Endothelial cell of umbilical vein (primary cell): ENCODE data around the gene EMP3. TPM values are rescaled to one million over a fixed set of nuclear protein-coding genes. Genes with fewer than 3 reads are reported as not detected.

Experiments used
- BruUV-seq: library from RNA; stranded (reverse); fragments of 400-500 nt; replicated peaks from 2 replicates; lab custom pipeline; 2021; lab: Mats Ljungman, UMichigan
- CTCF ChIA-PET: fragments of 300-600, 350-600 bp; sonication (Branson Sonifier 250); formaldehyde crosslinking; loops from one replicate; lab custom pipeline; 2021; ENCODE audit warnings: antibody characterized with exemption, inconsistent platforms; lab: Charles Lee
- POLR2A ChIA-PET: fragments of 300-600, 350-600 bp; sonication (Branson Sonifier 250); formaldehyde crosslinking; loops from one replicate; lab custom pipeline; 2021; ENCODE audit warnings: antibody characterized with exemption, inconsistent platforms; lab: Charles Lee
- DNase-seq: peaks from one replicate; pipeline ENCODE4 v3.0.0-alpha.2; 2011; ENCODE audit warnings: low read depth, low spot score
- FAIRE-seq: peaks from 2 replicates; lab custom pipeline; 2011; peaks lifted over from hg19 to GRCh38; lab: Jason Lieb, UNC
- H2AFZ ChIP-seq: 2 replicates; pipeline ENCODE4 v1.6.0; 2012; ENCODE audit warnings: low read depth, low read length, control low read depth, inconsistent platforms
- H3K27ac ChIP-seq: 2 replicates; pipeline ENCODE4 v1.5.1; 2011; ENCODE audit warnings: low read depth, mild to moderate bottlenecking, control low read depth, low read length, moderate library complexity; ENCODE audit not compliant: insufficient read depth
- H3K27me3 ChIP-seq, 2 experiments: 2 replicates each; pipeline versions ENCODE4 v1.6.0 to v1.6.1; 2011; ENCODE audit warnings: low read length in 2 of 2, mixed read lengths in 1 of 2; ENCODE audit not compliant: control insufficient read depth in 2 of 2, insufficient read depth in 2 of 2
- H3K36me3 ChIP-seq, 2 experiments: 2 replicates in 1 of 2; 3 replicates in 1 of 2; pipeline ENCODE4 v1.5.1; 2011; ENCODE audit warnings: low read length in 2 of 2, mild to moderate bottlenecking in 1 of 2, moderate library complexity in 1 of 2; ENCODE audit not compliant: control insufficient read depth in 2 of 2, insufficient read depth in 2 of 2; ENCODE audit errors: extremely low read depth in 1 of 2
- H3K4me1 ChIP-seq: 3 replicates; pipeline ENCODE4 v1.5.1; 2011; ENCODE audit warnings: mild to moderate bottlenecking, low read length; ENCODE audit not compliant: control insufficient read depth, insufficient read depth; ENCODE audit errors: extremely low read depth
- H3K4me2 ChIP-seq: 2 replicates; pipeline ENCODE4 v1.6.1; 2011; ENCODE audit warnings: low read length, control low read depth, mixed read lengths; ENCODE audit not compliant: insufficient read depth
- H3K4me3 ChIP-seq, 3 experiments: fragments of 200-600 bp in 1 of 3; sonication (generic), shearing (Covaris generic) in 1 of 3; replicated peaks in 1 of 3; 2 replicates each; pipeline ENCODE4 v1.5.1; 2011 to 2016; ENCODE audit warnings: control low read depth in 3 of 3, low read length in 3 of 3, mild to moderate bottlenecking in 2 of 3, inconsistent platforms in 1 of 3, low read depth in 1 of 3, moderate library complexity in 1 of 3; ENCODE audit not compliant: insufficient read depth in 1 of 3
- H3K79me2 ChIP-seq: 2 replicates; pipeline ENCODE4 v1.6.0; 2012; ENCODE audit warnings: low read length, inconsistent platforms; ENCODE audit not compliant: control insufficient read depth, insufficient read depth
- H3K9ac ChIP-seq: replicated peaks from 2 replicates; pipeline ENCODE3; 2011; ENCODE audit warnings: low read length, control low read depth; ENCODE audit not compliant: insufficient read depth; ENCODE audit errors: extremely low read depth
- H3K9me1 ChIP-seq: replicated peaks from 3 replicates; pipeline ENCODE4 v1.6.0; 2011; ENCODE audit warnings: mild to moderate bottlenecking, low read length; ENCODE audit not compliant: control insufficient read depth, insufficient read depth; ENCODE audit errors: extremely low read depth
- H3K9me3 ChIP-seq: replicated peaks from 2 replicates; pipeline ENCODE4 v1.5.1; 2012; ENCODE audit warnings: low read length, inconsistent platforms; ENCODE audit not compliant: control insufficient read depth, insufficient read depth
- H4K20me1 ChIP-seq: replicated peaks from 2 replicates; pipeline ENCODE3; 2011; ENCODE audit warnings: mild to moderate bottlenecking, low read length; ENCODE audit not compliant: control insufficient read depth, insufficient read depth; ENCODE audit errors: extremely low read depth
- CTCF ChIP-seq, 2 donors: IDR thresholded peaks; 1 replicate in 1 of 2; 2 replicates in 1 of 2; pipeline ENCODE4 v1.5.1; 2011; ENCODE audit warnings: low read length in 2 of 2, mild to moderate bottlenecking in 2 of 2, moderate library complexity in 2 of 2, control low read depth in 1 of 2, inconsistent platforms in 1 of 2, low read depth in 1 of 2; ENCODE audit not compliant: insufficient read depth in 1 of 2; ENCODE audit errors: extremely low read depth in 1 of 2
- EZH2 ChIP-seq: IDR thresholded peaks from 2 replicates; pipeline ENCODE4 v1.6.1; 2012; ENCODE audit warnings: borderline replicate concordance, low read depth, mild to moderate bottlenecking, moderate library complexity, low read length, inconsistent platforms; ENCODE audit not compliant: severe bottlenecking
- FOS ChIP-seq: IDR thresholded peaks from 2 replicates; pipeline ENCODE4 v1.6.1; 2011; ENCODE audit warnings: mild to moderate bottlenecking, low read length, moderate library complexity, borderline replicate concordance; ENCODE audit not compliant: insufficient read depth
- GATA2 ChIP-seq: IDR thresholded peaks from 2 replicates; pipeline ENCODE4 v1.7.0; 2011; ENCODE audit warnings: low read depth, mild to moderate bottlenecking, moderate library complexity, mixed read lengths, low read length; ENCODE audit not compliant: insufficient read length, insufficient read depth
- JUN ChIP-seq: IDR thresholded peaks from 2 replicates; pipeline ENCODE4 v1.6.1; 2011; ENCODE audit warnings: borderline replicate concordance, low read depth; ENCODE audit not compliant: insufficient read length, insufficient read depth
- MAX ChIP-seq: IDR thresholded peaks from 2 replicates; pipeline ENCODE4 v1.6.1; 2011; ENCODE audit not compliant: insufficient read depth, insufficient read length
- MYC ChIP-seq: IDR thresholded peaks from one replicate; pipeline ENCODE4 v1.6.1; 2011; ENCODE audit warnings: mild to moderate bottlenecking, low read depth, low read length
- POLR2A ChIP-seq: IDR thresholded peaks from 2 replicates; pipeline ENCODE4 v1.6.1; 2012; ENCODE audit warnings: low read depth, mild to moderate bottlenecking, control low read depth, low read length
- POLR2AphosphoS5 ChIP-seq: IDR thresholded peaks from 2 replicates; pipeline ENCODE4 v1.6.1; 2012; ENCODE audit warnings: low read depth, mild to moderate bottlenecking, control low read depth, low read length, moderate library complexity; ENCODE audit not compliant: insufficient read depth
- dilution Hi-C: fragments of 300-500 bp; cut with MboI; formaldehyde crosslinking; loops from one replicate; pipeline ENCODE4 v1.15.0; 2019; ENCODE audit warnings: low sequenced_read_pairs; ENCODE audit not compliant: extremely low pct_ligation_motif_present
- intact Hi-C: fragments of 100-400 bp; cut with micrococcal nuclease; formaldehyde crosslinking; loops from one replicate; pipeline ENCODE4 v1.10.0; 2022
- polyA plus RNA-seq, 4 experiments: library from polyadenylated mRNA; depleted of rRNA in 3 of 4; stranded (reverse) in 3 of 4; unstranded in 1 of 4; fragments of >200 nt; gene quantifications; 2 replicates each; pipeline versions ENCODE4 v1.2.1 to v1.2.3, GENCODE V29; 2011 to 2012; ENCODE audit warnings: missing spikeins in 1 of 4
- total RNA-seq: library from RNA; stranded (reverse); gene quantifications from 2 replicates; pipeline ENCODE4 v1.2.3, GENCODE V29; 2021

The EMP3 gene
- total and polyA plus RNA-seq, 2 donors (not counting 3 experiments of a cell fraction or from before 2014, with no cell fraction given) = 127 to 406 TPM

GRCh38 chr19:48303367-48303766, 22.0 kb upstream of the EMP3 start:
- H3K9ac ChIP-seq = no peak overlapping the region
- DNase-seq (no peak), FAIRE-seq (no peak)
- H4K20me1 ChIP-seq = no peaks in the 10 kb centered on the region
- H3K9me3 ChIP-seq = no peaks in the 10 kb centered on the region
- H2AFZ ChIP-seq = no peak overlapping the region
- POLR2A ChIA-PET = no interaction called here
- no peaks in the 10 kb centered on the region for H3K4me1 ChIP-seq
- BruUV-seq = no TSS peak
- no peak overlapping the region for H3K4me2 ChIP-seq
- TF ChIP-seq CTCF (IDR thresholded peaks at IDR 0.05; ENCODE audit: extremely low read depth in 1 of 2, insufficient read depth in 1 of 2, low read depth in 1 of 2, low read length in 2 of 2) (no peak), GATA2 (no peak), JUN (no peak), FOS (no peak), EZH2 (no peak), MYC (no peak), MAX (no peak), POLR2AphosphoS5 (no peak), POLR2A (no peak)
- no peaks in the 10 kb centered on the region for H3K79me2 ChIP-seq
- no peak overlapping the region for H3K4me3 ChIP-seq
- no peaks in the 10 kb centered on the region for H3K9me1 ChIP-seq
- CTCF ChIA-PET = no interaction called here
- dilution Hi-C loops = no loop called here
- H3K27me3 ChIP-seq = peaks cover 6% of the 10 kb centered on the region in 2 experiments
- H3K27ac ChIP-seq = no peak overlapping the region
- H3K36me3 ChIP-seq = no peaks in the 10 kb centered on the region
- intact Hi-C loops = no loop called here
